Measurements from ENCODE around the gene ABHD15. TPM values are rescaled to one million over a fixed set of nuclear protein-coding genes. Genes with fewer than 3 reads are reported as not detected.
A peak's percentile ranks its signal among the peaks of the same experiment; 100 is the strongest.

Gene ABHD15
- total RNA-seq, 1 donor from 2014 or later = 0.78 TPM

DNA sequence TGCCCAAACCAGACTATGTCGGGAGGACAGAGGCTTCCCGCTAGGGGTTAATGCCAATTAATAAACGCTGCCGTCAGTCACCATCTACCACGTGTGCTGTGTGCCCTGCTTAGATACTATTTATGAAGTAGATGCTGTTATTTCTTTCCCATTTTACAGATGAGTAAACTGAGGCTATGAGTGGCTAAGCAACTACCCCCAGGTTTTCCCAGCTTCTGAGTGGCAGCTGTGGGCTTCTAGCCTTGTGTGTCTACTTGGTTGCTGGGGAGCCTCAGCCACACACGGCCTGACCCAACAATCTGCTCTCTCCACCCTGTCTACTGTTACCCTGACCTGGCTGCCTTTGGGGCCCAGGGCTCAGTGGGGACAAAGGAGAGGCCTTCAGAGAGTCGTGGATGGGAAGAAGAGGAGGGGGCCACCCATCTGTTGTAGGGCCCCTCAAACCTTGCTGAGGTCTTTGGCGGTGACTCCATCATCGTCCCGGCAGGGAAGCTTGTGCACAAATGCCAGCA lies 15.5 kb upstream of the ABHD15 start:
- no peak for DNase-seq

- peak; percentile 43 for DNase-seq
Observed at GRCh38 chr17:29581583-29582253, 14.9 kb upstream of the ABHD15 start.

- peak; percentile 75 for DNase-seq
Observed at GRCh38 chr17:29579866-29580771, 13.3 kb upstream of the ABHD15 start.

- DNase-seq = no peak
Observed at GRCh38 chr17:29578626-29579485, 12.0 kb upstream of the ABHD15 start.

DNA sequence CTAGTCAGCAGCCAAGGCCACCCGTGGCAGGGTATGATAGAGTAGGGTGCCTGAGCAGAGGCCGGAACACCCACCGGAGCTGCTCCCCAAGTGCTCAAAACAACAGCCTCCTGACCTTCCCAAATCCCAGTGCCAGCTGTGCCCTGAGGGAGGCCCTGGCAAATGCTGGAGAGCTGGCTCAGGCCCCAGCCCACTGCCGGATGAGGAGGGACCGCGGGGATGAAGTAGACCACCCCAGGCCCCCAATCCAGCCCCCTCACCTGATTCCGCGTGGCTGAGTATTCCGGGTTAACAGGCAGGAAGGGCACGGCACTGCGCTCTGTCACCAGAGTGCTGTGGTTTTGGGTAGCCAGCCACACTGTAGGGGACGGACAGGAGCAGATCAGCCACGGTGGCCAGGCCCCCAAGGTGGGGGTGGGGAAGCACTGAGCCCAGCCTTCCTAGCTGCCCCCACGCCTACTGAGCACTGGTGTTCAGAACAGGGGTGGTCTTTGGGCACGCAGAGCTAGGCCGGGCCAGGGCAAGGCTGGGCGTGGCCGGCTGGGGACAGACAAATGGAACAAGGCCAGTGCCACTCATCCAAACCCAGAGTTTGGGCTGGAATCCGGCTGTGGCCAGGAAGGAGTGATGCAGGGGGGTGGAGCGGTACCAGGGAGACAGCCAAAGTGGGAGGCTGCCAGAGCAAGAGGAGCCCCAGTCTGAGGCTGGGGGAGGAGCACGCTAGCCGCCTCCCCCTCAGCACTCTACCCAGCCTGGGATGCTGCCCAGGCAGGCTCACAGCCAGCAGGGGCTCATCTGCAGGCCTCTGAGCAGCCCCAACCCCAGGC lies 10.8 kb upstream of the ABHD15 start:
- DNase-seq = peak; percentile 61

GRCh38 chr17:29577001-29577370 lies 10.1 kb upstream of the ABHD15 start:
- no peak for DNase-seq

DNA sequence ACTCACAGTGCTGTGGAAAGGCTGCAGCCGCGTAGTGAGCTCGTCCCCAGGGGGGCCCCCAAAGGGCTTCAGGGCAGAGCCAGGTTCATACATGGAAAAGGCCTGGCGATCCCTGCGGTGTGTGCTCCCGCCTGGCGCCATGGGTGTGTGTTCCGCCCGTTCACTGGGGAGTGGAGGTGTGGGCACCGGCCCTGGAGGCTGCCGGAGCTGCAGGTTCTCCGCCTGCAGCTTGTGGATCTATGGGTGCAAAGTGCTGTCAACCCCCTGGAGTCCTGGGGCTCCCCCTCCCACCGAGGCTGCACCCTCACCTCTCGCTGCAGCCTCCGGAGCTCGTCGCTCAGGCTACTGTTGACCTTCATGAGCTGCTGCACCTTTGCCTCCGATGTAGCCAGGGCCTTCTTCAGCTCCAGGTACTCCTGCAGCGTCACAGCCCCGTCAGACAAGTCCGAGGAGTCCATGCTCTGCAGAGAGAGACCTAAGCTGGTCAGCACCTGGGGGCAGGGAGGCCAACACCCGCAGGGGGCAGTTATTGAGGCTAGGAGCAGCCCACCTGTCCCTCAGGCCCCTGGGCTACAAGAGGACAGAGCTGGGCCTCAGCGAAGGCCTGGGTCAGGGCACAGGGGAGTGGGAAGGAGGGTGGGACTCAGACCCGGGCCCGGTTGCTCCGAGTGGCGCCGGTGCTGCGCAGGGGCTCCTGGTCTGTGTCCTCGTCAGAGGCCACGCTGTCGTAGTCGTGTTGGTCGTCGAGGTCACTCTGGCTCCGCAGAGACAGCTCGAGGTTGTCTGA lies 9.6 kb upstream of the ABHD15 start:
- DNase-seq = no peak

- DNase-seq = no peak
Observed at GRCh38 chr17:29575511-29576213, 8.8 kb upstream of the ABHD15 start.

- DNase-seq = no peak
Observed at GRCh38 chr17:29574732-29575510, 8.1 kb upstream of the ABHD15 start.

- DNase-seq = no peak
Observed at GRCh38 chr17:29573871-29574731, 7.3 kb upstream of the ABHD15 start.

DNA sequence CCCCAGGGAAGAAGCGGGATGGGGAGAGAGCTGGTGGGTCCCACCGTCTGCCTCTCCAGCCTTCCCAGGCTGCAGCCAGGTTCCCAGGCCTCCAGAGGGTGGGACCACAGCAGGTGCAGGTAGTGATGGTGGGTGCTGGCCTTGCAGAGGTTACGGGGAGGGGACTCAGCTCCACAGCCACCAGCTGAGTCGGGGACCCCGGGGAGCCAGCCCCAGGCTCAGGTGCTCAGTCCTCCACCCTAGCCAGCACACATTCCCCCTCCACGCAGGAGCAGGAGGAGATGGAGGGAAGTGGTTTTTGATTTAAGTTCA lies 6.7 kb upstream of the ABHD15 start:
- DNase-seq = no peak

GRCh38 chr17:29572691-29573557 lies 6.1 kb upstream of the ABHD15 start:
- no peak for DNase-seq

- DNase-seq = no peak
Observed at GRCh38 chr17:29571883-29572681, 5.2 kb upstream of the ABHD15 start.

- DNase-seq = no peak
Observed at GRCh38 chr17:29571486-29571882, 4.6 kb upstream of the ABHD15 start.

GRCh38 chr17:29570521-29570920 lies 3.7 kb upstream of the ABHD15 start:
- DNase-seq = no peak

DNA sequence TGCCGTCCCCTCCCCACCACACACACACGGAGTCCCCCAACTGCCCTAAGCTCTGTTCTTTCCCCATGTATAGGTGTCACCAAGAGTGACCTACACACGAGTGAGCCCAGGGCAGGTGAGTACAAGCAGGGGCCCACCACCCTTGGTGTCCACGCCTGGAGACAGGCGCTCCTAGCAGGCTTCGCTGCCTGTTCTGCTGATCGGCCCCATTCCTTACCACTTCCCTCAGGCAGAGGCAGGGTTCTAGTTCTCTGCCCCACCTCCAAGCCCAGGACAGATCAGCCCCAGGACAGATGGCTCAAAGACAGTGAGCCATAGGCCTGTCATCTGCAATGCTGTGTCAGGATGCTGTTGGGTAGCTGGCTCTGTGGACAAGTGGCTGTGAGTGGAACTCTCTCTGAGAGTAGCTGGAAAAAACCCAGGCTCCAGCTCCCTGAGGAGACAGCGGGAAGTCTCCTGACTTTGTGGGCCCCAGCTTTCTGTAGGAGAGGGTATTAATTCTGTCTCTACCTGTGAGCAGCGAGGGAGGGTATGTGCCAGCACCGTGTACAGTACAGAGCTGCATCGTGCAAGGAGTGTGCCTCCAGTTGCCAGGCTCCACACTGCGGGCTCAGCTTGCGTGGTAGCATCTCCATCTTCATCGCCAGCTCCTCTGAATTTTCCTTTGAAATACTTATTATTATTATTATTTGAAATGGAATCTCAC lies 2.6 kb upstream of the ABHD15 start:
- no peak for DNase-seq

All from occipital lobe (tissue), 2 donors.